H1 (cell line): ENCODE data around the gene FAM171A1. TPM values are rescaled to one million over a fixed set of nuclear protein-coding genes. Genes with fewer than 3 reads are reported as not detected.

Experiments used
- CTCF ChIA-PET: fragments of 300-600 bp; sonication (Branson Sonifier 250); formaldehyde crosslinking; loops from one replicate; lab custom pipeline; 2021; ENCODE audit not compliant: partially characterized antibody; lab: Charles Lee
- POLR2A ChIA-PET: fragments of 300-600 bp; sonication (Branson Sonifier 250); formaldehyde crosslinking; loops from one replicate; lab custom pipeline; 2021; ENCODE audit warnings: inconsistent platforms; ENCODE audit not compliant: partially characterized antibody; lab: Charles Lee
- DNase-seq, 2 experiments: peaks; one replicate each; pipeline versions ENCODE4 v3.0.0 to v3.0.0-alpha.2; 2010 to 2022; ENCODE audit warnings: low spot score in 2 of 2, low read depth in 1 of 2, mixed read lengths in 1 of 2
- FAIRE-seq: peaks from 2 replicates; lab custom pipeline; 2011; peaks lifted over from hg19 to GRCh38; lab: Jason Lieb, UNC
- H2AFZ ChIP-seq: 2 replicates; pipeline ENCODE4 v1.8.1; 2012; ENCODE audit warnings: low read length, inconsistent platforms
- H2AK5ac ChIP-seq: 2 replicates; pipeline ENCODE4 v1.6.1; 2013; ENCODE audit warnings: low read depth, low read length
- H2BK120ac ChIP-seq: replicated peaks from 2 replicates; pipeline ENCODE3; 2013; ENCODE audit warnings: low read depth, low read length, inconsistent platforms
- H2BK12ac ChIP-seq: 2 replicates; pipeline ENCODE4 v1.6.1; 2013; ENCODE audit warnings: low read depth, low read length
- H2BK15ac ChIP-seq: 2 replicates; pipeline ENCODE4 v1.6.1; 2013; ENCODE audit warnings: low read length
- H2BK20ac ChIP-seq: 2 replicates; pipeline ENCODE4 v1.6.1; 2013; ENCODE audit warnings: low read length
- H2BK5ac ChIP-seq: 2 replicates; pipeline ENCODE4 v1.6.1; 2013; ENCODE audit warnings: low read depth, low read length
- H3K14ac ChIP-seq: 2 replicates; pipeline ENCODE4 v1.6.1; 2013; ENCODE audit warnings: inconsistent platforms; ENCODE audit not compliant: insufficient read length
- H3K18ac ChIP-seq: 2 replicates; pipeline ENCODE4 v1.6.1; 2013; ENCODE audit warnings: low read length; ENCODE audit errors: extremely low read depth
- H3K23ac ChIP-seq: 2 replicates; pipeline ENCODE4 v1.6.1; 2013; ENCODE audit warnings: inconsistent platforms; ENCODE audit not compliant: insufficient read length
- H3K23me2 ChIP-seq: 2 replicates; pipeline ENCODE4 v1.6.1; 2013; ENCODE audit warnings: low read depth, low read length
- H3K27ac ChIP-seq: 2 replicates; pipeline ENCODE4 v1.6.1; 2011; ENCODE audit warnings: low read depth, low read length, inconsistent platforms
- H3K27me3 ChIP-seq, 4 experiments: replicated peaks in 1 of 4; 1 replicate in 1 of 4; 2 replicates in 3 of 4; pipeline versions ENCODE4 v1.6.1 to v1.8.1; 2011 to 2013; ENCODE audit warnings: low read length in 3 of 4, mild to moderate bottlenecking in 3 of 4, inconsistent platforms in 2 of 4, mixed read lengths in 2 of 4, moderate library complexity in 1 of 4; ENCODE audit not compliant: control insufficient read depth in 3 of 4, insufficient read depth in 3 of 4; ENCODE audit errors: extremely low read depth in 1 of 4
- H3K36me3 ChIP-seq, 4 experiments: 2 replicates each; pipeline versions ENCODE4 v1.6.1 to v1.8.1; 2011 to 2013; ENCODE audit warnings: mild to moderate bottlenecking in 4 of 4, low read length in 3 of 4, moderate library complexity in 2 of 4, control low read depth in 1 of 4, inconsistent platforms in 1 of 4; ENCODE audit not compliant: insufficient read depth in 4 of 4, control insufficient read depth in 2 of 4
- H3K4ac ChIP-seq: replicated peaks from 2 replicates; pipeline ENCODE3; 2013; ENCODE audit warnings: low read length, low read depth, mixed read lengths, inconsistent platforms; ENCODE audit not compliant: insufficient read length
- H3K4me1 ChIP-seq, 4 experiments: replicated peaks in 1 of 4; 1 replicate in 1 of 4; 2 replicates in 3 of 4; pipeline versions ENCODE4 v1.6.1 to v1.8.1; 2011 to 2013; ENCODE audit warnings: low read length in 3 of 4, inconsistent platforms in 2 of 4, mixed read lengths in 1 of 4; ENCODE audit not compliant: insufficient read depth in 4 of 4, control insufficient read depth in 3 of 4
- H3K4me2 ChIP-seq, 2 experiments: 2 replicates each; pipeline versions ENCODE4 v1.6.1 to v1.8.1; 2011 to 2013; ENCODE audit warnings: low read depth in 2 of 2, low read length in 2 of 2, control low read depth in 1 of 2, inconsistent platforms in 1 of 2, mild to moderate bottlenecking in 1 of 2; ENCODE audit not compliant: insufficient read depth in 1 of 2
- H3K4me3 ChIP-seq, 4 experiments: fragments of 200-600, 300-600 bp in 1 of 4; sonication (generic), shearing (Covaris generic), sonication (Bioruptor Twin) in 1 of 4; 2 replicates each; pipeline versions ENCODE4 v1.5.1 to v1.8.1; 2011 to 2016; ENCODE audit warnings: low read length in 4 of 4, low read depth in 3 of 4, control low read depth in 2 of 4, inconsistent platforms in 2 of 4, mild to moderate bottlenecking in 2 of 4, mixed read lengths in 1 of 4, moderate library complexity in 1 of 4; ENCODE audit not compliant: insufficient read depth in 2 of 4; ENCODE audit errors: extremely low read depth in 1 of 4
- H3K56ac ChIP-seq: replicated peaks from 2 replicates; pipeline ENCODE3; 2013; ENCODE audit warnings: low read depth, mild to moderate bottlenecking, mixed read lengths, low read length, inconsistent platforms; ENCODE audit not compliant: insufficient read length
- H3K79me1 ChIP-seq: 2 replicates; pipeline ENCODE4 v1.6.1; 2013; ENCODE audit warnings: low read depth, low read length, control low read depth
- H3K79me2 ChIP-seq, 2 experiments: 2 replicates each; pipeline versions ENCODE4 v1.6.1 to v1.8.1; 2012 to 2013; ENCODE audit warnings: low read length in 2 of 2, mild to moderate bottlenecking in 2 of 2, inconsistent platforms in 1 of 2; ENCODE audit not compliant: insufficient read depth in 2 of 2, control insufficient read depth in 1 of 2
- H3K9ac ChIP-seq, 4 experiments: replicated peaks in 1 of 4; 1 replicate in 1 of 4; 2 replicates in 3 of 4; pipeline versions ENCODE4 v1.6.1 to v1.8.1; 2011 to 2013; ENCODE audit warnings: low read depth in 3 of 4, low read length in 3 of 4, control low read depth in 2 of 4, mild to moderate bottlenecking in 2 of 4, moderate library complexity in 2 of 4, inconsistent platforms in 1 of 4; ENCODE audit errors: extremely low read depth in 1 of 4
- H3K9me3 ChIP-seq, 2 experiments: 2 replicates each; pipeline versions ENCODE4 v1.6.1 to v1.8.1; 2012 to 2013; ENCODE audit warnings: mild to moderate bottlenecking in 2 of 2, moderate library complexity in 2 of 2, control low read depth in 1 of 2, inconsistent platforms in 1 of 2, low read depth in 1 of 2, low read length in 1 of 2, mixed read lengths in 1 of 2; ENCODE audit not compliant: insufficient read depth in 2 of 2
- H4K20me1 ChIP-seq, 2 experiments: replicated peaks in 1 of 2; 2 replicates each; pipeline versions ENCODE3 to v1.8.1; 2011 to 2013; ENCODE audit warnings: inconsistent platforms in 2 of 2, low read length in 2 of 2, mild to moderate bottlenecking in 1 of 2; ENCODE audit not compliant: insufficient read depth in 2 of 2, control insufficient read depth in 1 of 2
- H4K5ac ChIP-seq: 2 replicates; pipeline ENCODE4 v1.6.1; 2013; ENCODE audit warnings: low read length, low read depth, mixed read lengths, inconsistent platforms; ENCODE audit not compliant: insufficient read length
- H4K8ac ChIP-seq: 2 replicates; pipeline ENCODE4 v1.8.0; 2013; ENCODE audit warnings: mild to moderate bottlenecking, moderate library complexity, low read length, inconsistent platforms; ENCODE audit not compliant: insufficient read depth; ENCODE audit errors: extremely low read depth
- H4K91ac ChIP-seq: replicated peaks from 2 replicates; pipeline ENCODE3; 2013; ENCODE audit warnings: low read length, mixed read lengths, inconsistent platforms; ENCODE audit not compliant: insufficient read length
- EZH2 ChIP-seq: fragments of 200-600 bp; sonication (generic); IDR thresholded peaks from 2 replicates; pipeline ENCODE4 v1.7.1; 2012; ENCODE audit warnings: low read depth, mild to moderate bottlenecking, moderate library complexity, low read length, inconsistent platforms; ENCODE audit not compliant: severe bottlenecking
- GTF2F1 ChIP-seq: IDR thresholded peaks from 2 replicates; pipeline ENCODE4 v1.6.1; 2012; ENCODE audit warnings: low read depth, low read length, improper control_type of control experiment, borderline replicate concordance
- POU5F1 ChIP-seq: IDR thresholded peaks from 2 replicates; pipeline ENCODE4 v1.6.1; 2011; ENCODE audit warnings: low read depth, mild to moderate bottlenecking, low read length, moderate library complexity
- SP4 ChIP-seq: IDR thresholded peaks from 2 replicates; pipeline ENCODE4 v1.6.1; 2012; ENCODE audit warnings: low read length, inconsistent platforms
- WGBS, 2 experiments: shearing (Covaris generic) in 1 of 2; methylation state at CpG; one replicate each; pipeline versions ENCODE4 v1.1.6 to v1.1.7; 2013 to 2015; ENCODE audit warnings: low lambda C conversion rate in 2 of 2, mixed read lengths in 2 of 2, inconsistent platforms in 1 of 2, low coverage in 1 of 2, missing lambda C conversion rate in 1 of 2; ENCODE audit not compliant: insufficient replicate concordance in 2 of 2, insufficient coverage in 1 of 2, insufficient read length in 1 of 2; ENCODE audit errors: extremely low coverage in 1 of 2, missing lambda C conversion rate in 1 of 2; 5-methylcytosine and 5-hydroxymethylcytosine counted together
- polyA plus RNA-seq, 7 experiments: library from polyadenylated mRNA; depleted of rRNA in 3 of 7; stranded (reverse) in 5 of 7; unstranded in 2 of 7; fragments of >200 nt in 5 of 7; fragments of 200-250 nt in 2 of 7; gene quantifications; 1 replicate in 5 of 7; 2 replicates in 1 of 7; 4 replicates in 1 of 7; pipeline versions ENCODE4 v1.2.1 to v1.2.3, GENCODE V29; 2011 to 2013; ENCODE audit warnings: missing spikeins in 2 of 7, mixed read lengths in 2 of 7
- total RNA-seq: library from RNA; stranded (reverse); fragmentation: NEBNext Ultra II Directional; extraction: Animal tissue kit (Norgen Biotek cat#: 25700); gene quantifications from 2 replicates; pipeline ENCODE4 v1.2.1, GENCODE V29; 2021

FAM171A1 gene
- total and polyA plus RNA-seq, 2 of the 8 experiments (the other 6 are each of a cell fraction or from before 2014, with no cell fraction given): 26.6 to 42.1 TPM

- no peak overlapping the region for H3K14ac ChIP-seq
- TF ChIP-seq POU5F1: no peak
- TF ChIP-seq GTF2F1: no peak
- TF ChIP-seq EZH2: no peak
- no peak for TF ChIP-seq SP4
- no peak overlapping the region for H2BK5ac ChIP-seq
- no peak overlapping the region for H3K56ac ChIP-seq
- no peak overlapping the region for H2AK5ac ChIP-seq
- H2AFZ ChIP-seq: no peak overlapping the region
- no peak overlapping the region for H2BK15ac ChIP-seq
- H3K23ac ChIP-seq: no peak overlapping the region
- no peaks in the 10 kb centered on the region for H3K23me2 ChIP-seq
- FAIRE-seq (no peak), DNase-seq (no peak)
- H3K79me1 ChIP-seq: no peaks in the 10 kb centered on the region
- H3K4me3 ChIP-seq: no peak overlapping the region
- POLR2A ChIA-PET: no interaction called here
- H3K27me3 ChIP-seq: no peaks in the 10 kb centered on the region
- H4K8ac ChIP-seq: no peak overlapping the region
- no peaks in the 10 kb centered on the region for H3K4me1 ChIP-seq
- no peak overlapping the region for H2BK20ac ChIP-seq
- no peak overlapping the region for H4K91ac ChIP-seq
- H4K20me1 ChIP-seq: no peaks in the 10 kb centered on the region
- WGBS, 2 experiments: 90% methylated on average over 4 of the region's 4 CpGs; no CpG with 5 or more reads in 1 of the 2 experiments
- H3K4ac ChIP-seq: no peak overlapping the region
- CTCF ChIA-PET: interaction anchor here (1.2 to 2.2 kb wide), 4 partner anchors 18 to 169 kb away, joined by 3 to 6 read pairs (median 4); no protein-coding TSS in a partner anchor
- no peak overlapping the region for H3K27ac ChIP-seq
- no peak overlapping the region for H3K18ac ChIP-seq
- H3K4me2 ChIP-seq: no peak overlapping the region
- no peaks in the 10 kb centered on the region for H3K79me2 ChIP-seq
- no peak overlapping the region for H2BK12ac ChIP-seq
- H3K9me3 ChIP-seq: no peaks in the 10 kb centered on the region
- H3K36me3 ChIP-seq: no peaks in the 10 kb centered on the region
- no peak overlapping the region for H4K5ac ChIP-seq
- no peak overlapping the region for H2BK120ac ChIP-seq
- H3K9ac ChIP-seq: no peak overlapping the region
Observed at GRCh38 chr10:15420858-15421257, 49.8 kb upstream of the FAM171A1 start.
